Activated CD4-positive, alpha-beta T cell treated with anti-CD3 and anti-CD28 coated beads, Interleukin-2, Interleukin-6, amounts not matched to agents 100 ng/mL and 50 ng/mL, durations not matched to agents 16 hours and 8 hours (primary cell): Measurements from ENCODE around the gene TYROBP.

Experiments used
- DNase-seq: peaks from one replicate; pipeline ENCODE4 v3.0.0-alpha.2; 2020

The TYROBP gene

DNA sequence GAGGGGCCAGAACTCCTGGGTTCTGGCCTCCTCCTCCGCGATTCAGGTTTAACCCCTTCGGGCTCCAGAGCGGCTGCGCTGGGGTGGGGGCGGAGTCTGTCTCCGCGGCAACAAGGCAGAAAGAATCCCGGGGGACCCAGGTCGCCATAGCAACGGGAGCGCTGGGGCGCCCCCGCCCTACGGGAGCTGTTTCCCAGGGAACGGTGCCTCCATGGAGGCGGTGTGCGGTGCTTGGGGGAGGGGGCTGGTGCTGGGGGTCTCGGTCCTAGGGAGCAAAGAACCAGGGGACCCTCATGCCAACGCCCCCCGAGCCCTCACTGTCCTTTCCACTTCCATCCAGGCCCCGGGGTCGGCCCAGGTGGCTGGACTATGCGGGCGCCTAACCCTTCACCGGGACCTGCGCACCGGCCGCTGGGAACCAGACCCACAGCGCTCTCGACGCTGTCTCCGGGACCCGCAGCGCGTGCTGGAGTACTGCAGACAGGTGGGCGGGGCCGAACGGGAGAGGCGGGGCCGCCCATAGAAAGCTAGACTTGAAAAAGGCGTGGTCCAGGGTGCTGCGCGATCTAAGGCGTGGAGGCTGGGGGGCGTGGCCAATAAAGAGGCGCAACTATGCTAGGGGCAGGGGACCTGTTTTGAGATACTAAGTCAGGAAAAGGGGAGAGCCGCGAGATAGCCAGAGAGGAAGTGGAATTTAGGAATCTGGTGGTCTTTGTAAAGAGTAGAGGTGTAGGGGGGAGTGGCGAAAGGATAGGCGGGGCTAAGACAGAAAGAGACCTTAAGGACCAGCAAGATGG, 38.6 kb downstream of the TYROBP start:
- DNase-seq, result peak; percentile 92

DNA sequence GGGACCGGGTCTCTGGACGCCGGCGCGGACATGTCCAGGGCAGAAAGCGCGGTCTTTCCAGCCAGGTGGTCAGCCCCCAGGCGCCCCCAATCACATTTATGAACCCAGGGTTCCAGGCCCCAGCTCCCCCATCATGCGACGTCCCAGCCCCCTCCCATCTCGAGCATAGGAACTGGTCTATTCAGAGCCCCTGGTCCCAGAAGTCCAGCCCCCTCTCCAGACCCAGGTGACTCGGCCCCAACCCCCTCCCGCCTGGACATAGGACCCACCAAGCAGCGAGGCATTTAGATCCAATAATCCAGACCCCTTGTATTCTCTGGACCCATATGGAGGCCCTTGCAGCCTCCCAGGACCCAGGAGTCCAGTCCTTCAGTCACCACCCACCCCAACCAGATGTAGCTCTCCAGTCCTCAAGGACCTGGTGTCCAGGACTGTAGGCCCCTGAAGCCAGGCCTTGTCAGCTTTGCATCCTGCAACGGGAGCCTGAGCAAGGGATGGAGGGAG, 39.2 kb downstream of the TYROBP start:
- DNase-seq, result no peak

DNA sequence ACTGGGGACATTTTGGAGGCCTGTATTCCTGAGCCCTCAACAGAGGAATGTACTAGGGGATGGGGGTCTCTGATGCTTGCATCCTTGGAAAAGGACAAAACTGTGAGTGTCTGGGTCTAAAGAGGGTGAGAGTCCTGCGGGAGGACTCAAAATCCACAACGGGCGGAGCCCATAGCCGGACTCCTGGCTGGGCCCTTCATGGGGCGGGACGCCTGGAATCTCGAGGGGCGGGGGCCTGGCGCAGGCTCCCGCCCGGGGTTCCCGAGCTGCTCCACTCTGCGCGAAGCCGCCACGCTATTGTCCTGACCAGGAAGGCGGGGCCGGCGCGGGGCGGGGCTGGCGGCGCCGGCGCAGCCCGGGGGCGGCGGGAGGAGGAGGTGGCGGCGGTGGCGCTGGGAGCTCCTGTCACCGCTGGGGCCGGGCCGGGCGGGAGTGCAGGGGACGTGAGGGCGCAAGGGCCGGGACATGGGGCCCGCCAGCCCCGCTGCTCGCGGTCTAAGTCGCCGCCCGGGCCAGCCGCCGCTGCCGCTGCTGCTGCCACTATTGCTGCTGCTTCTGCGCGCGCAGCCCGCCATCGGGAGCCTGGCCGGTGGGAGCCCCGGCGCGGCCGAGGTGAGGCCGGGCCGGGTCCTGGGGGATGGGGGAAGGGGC, 39.8 kb downstream of the TYROBP start, which contains the start of gene APLP1:
Gene APLP1, plus strand, starts transcription at position 403 of the 651 bp plus-strand sequence. Its CDS starts 63 bp downstream, at position 466.
- peak; percentile 75 for DNase-seq

DNA sequence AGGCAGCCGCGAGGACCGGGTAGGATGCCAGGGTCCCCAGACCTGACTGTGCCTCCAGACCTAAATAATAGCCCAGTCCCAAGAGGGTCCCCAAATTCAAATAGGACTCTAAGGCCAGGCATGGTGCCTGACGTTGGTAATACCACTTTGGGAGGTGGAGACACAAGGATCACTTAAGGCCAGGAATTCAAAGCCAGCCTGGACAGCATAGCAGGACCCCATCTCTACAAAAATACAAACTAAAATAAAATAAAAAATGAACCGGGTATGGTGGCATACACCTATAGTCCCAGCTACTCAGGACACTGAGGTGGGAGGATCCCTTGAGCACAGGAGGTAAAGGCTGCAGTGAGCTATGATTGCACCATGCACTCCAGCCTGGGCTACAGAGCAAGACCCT, 45.1 kb downstream of the TYROBP start:
- no peak for DNase-seq

DNA sequence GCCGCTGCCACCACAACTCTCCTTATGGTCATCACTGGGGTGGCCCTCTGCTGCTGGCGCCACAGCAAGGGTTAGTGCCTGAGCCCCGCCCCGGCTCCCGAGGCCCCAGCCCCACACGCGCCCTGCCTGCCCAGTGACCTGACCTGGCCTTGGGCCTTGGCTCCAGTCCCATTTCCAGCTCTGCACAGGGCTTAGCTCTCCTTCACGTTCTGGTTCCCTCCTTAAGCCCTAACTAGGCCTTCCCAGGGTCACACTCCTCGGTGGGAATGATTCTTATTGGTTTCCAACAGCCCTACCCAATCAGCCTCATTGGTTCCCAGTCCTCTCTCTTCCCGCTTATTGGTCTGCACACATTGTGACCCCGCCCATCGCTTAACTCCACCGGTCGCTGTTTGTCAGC, 45.6 kb downstream of the TYROBP start:
- no peak for DNase-seq

DNA sequence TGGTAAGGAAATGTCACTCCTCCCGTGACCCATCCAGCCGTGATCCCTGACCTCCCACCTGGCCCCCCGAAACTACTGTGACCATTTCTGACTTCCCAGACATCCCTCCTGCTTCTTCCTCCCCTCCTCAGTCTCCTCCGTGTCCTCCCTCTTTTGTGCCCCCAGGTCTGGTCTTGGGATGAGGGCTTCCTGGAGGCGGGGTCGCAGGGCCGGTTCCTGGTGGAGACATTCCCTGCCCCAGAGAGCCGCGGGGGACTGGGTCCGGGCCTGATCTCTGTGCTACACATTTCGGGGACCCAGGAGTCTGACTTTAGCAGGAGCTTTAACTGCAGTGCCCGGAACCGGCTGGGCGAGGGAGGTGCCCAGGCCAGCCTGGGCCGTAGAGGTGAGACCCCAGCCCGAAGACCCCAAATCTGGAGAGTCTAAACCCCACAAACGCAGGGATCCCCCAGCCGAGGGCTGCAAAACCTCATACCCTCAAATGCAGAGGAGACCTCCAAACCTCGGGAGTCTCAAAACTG, 46.4 kb downstream of the TYROBP start:
- DNase-seq, result no peak

DNA sequence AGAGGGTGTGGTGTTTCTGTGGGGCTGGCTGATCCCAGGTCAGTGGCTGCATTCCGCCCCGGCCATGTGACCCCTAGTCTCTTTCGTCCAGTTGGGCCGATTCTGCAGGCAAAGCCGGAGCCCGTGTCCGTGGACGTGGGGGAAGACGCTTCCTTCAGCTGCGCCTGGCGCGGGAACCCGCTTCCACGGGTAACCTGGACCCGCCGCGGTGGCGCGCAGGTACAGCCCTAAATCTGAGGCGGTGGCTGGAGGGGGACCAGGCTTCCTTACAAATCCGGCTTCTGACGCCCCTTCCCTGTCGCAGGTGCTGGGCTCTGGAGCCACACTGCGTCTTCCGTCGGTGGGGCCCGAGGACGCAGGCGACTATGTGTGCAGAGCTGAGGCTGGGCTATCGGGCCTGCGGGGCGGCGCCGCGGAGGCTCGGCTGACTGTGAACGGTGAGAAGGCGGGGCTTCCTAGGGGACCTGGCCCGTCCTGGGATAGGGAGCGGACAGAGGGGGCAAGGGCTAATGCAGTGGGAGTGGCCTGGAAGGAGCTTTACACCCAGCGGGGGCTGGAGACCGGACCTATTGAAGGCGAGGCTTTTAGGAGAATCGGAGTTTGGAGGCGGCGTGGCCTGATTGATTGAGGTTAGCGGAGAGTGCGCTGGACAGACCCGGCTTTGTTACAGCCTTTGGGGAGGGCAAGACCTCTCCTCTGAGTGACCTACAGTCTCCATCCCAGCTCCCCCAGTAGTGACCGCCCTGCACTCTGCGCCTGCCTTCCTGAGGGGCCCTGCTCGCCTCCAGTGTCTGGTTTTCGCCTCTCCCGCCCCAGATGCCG, 47.1 kb downstream of the TYROBP start:
- no peak for DNase-seq

DNA sequence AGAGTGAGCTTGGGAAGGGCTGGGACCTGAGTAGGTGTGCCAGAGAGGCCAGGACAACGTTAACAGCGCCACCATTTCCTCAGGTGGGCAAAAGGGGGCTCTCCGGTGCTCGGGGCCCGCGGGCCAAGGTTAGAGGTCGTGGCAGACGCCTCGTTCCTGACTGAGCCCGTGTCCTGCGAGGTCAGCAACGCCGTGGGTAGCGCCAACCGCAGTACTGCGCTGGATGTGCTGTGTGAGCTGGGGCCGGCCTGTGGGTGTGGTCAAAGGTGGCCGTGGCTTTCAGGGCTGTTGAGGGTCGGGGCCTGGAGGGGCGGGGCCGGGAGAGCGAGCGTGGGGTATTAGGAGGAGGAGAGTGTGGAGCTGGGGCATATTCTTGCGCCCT, 47.7 kb downstream of the TYROBP start:
- DNase-seq, result no peak

DNA sequence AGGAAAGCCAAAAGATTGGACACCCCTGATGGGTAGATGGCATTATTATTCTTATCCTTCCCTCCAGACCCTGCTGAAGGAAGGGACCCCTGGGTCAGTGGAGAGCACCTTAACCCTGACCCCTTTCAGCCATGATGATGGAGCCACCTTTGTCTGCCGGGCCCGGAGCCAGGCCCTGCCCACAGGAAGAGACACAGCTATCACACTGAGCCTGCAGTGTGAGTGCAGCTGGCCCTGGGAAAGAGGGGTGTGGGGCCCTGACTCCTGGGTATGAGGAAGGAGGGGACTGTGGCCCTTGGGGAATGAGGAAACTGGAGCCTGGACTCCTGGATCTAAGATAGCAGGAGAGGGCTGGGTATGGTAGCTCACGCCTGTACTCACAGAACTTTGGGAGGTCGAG, 48.7 kb downstream of the TYROBP start:
- DNase-seq, result no peak

DNA sequence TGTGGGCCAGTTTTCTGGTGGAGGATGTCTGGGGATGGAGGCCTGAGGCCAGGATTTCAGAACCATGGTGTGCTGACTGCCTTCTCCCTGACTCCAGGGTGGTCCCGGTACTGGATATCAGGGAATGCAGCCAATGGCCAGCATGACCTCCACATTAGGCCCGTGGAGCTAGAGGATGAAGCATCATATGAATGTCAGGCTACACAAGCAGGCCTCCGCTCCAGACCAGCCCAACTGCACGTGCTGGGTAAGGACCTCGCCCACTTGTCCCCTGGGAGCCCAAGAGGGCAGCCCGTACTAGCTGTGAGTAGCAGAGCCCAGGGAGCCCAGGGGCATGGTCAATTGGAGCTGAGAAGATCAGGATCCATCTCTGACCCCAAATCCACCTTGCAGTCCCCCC, 49.8 kb downstream of the TYROBP start:
- no peak for DNase-seq

DNA sequence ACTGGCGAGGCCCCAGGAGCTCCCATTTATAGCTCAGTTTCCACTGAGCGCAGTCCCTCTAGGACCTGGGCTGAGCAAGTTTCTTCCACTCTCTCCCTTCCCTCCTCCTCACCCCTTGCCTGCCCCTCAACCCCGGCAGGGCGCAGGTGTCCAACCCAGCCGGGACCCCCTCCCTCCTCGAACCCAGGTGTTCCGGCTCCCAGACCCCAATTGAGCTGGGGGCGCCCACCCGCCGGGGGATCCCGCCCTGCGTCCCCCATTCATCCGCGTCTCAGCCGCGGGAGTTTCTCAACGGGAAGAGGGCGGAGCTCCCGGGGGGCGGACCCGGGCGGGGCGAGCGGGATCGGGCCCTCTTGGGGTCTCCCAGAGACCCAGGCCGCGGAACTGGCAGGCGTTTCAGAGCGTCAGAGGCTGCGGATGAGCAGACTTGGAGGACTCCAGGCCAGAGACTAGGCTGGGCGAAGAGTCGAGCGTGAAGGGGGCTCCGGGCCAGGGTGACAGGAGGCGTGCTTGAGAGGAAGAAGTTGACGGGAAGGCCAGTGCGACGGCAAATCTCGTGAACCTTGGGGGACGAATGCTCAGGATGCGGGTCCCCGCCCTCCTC, 51.4 kb downstream of the TYROBP start, which contains the start of gene KIRREL2:
Gene KIRREL2, plus strand, starts transcription at position 366 of the 604 bp plus-strand sequence. Its CDS starts 209 bp downstream, at position 575.
- DNase-seq, result peak; percentile 24
